Spinal cord (tissue), 10 donors: ENCODE data around the gene IRF5. TPM values are rescaled to one million over a fixed set of nuclear protein-coding genes. Genes with fewer than 3 reads are reported as not detected.
"Not testable (repeated sequence)": the region's sequence is repeated elsewhere in the genome, so short reads cannot be mapped to it uniquely, and the experiment has no call there.

Experiments
- DNase-seq, 6 donors: peaks; one replicate each; pipeline versions ENCODE4 v3.0.0 to v3.0.0-alpha.2; 2013 to 2015; ENCODE audit warnings: low spot score in 6 of 6, low read depth in 4 of 6
- H3K27ac ChIP-seq: one replicate; pipeline ENCODE4 v1.5.1; 2013; ENCODE audit warnings: low read depth, low read length, control low read depth
- H3K27me3 ChIP-seq: one replicate; pipeline ENCODE4 v1.6.1; 2013; ENCODE audit warnings: low read length; ENCODE audit not compliant: control insufficient read depth, insufficient read depth
- H3K36me3 ChIP-seq: one replicate; pipeline ENCODE4 v1.6.1; 2013; ENCODE audit warnings: low read length; ENCODE audit not compliant: control insufficient read depth, insufficient read depth
- H3K4me1 ChIP-seq: one replicate; pipeline ENCODE4 v1.6.1; 2013; ENCODE audit warnings: low read length; ENCODE audit not compliant: control insufficient read depth, insufficient read depth
- H3K4me3 ChIP-seq: one replicate; pipeline ENCODE4 v1.5.1; 2013; ENCODE audit warnings: low read depth, low read length, control low read depth
- H3K9me3 ChIP-seq: one replicate; pipeline ENCODE4 v1.6.1; 2013; ENCODE audit warnings: low read length; ENCODE audit not compliant: control insufficient read depth, insufficient read depth
- WGBS: methylation state at CpG from one replicate; pipeline ENCODE4 v1.1.5; 2013; ENCODE audit warnings: missing lambda C conversion rate; ENCODE audit not compliant: insufficient coverage; 5-methylcytosine and 5-hydroxymethylcytosine counted together
- polyA plus RNA-seq, 2 donors: library from polyadenylated mRNA; unstranded; fragments of 120-200 nt; gene quantifications; one replicate each; pipeline ENCODE4 v1.2.1, GENCODE V29; 2013; ENCODE audit not compliant: insufficient read length in 2 of 2
- total RNA-seq, 2 donors: library from RNA; depleted of rRNA in 1 of 2; stranded (reverse); fragments of 120-200 nt in 1 of 2; fragments of >200 nt in 1 of 2; gene quantifications; one replicate each; pipeline versions ENCODE4 v1.2.3 to v1.2.4, GENCODE V29; 2013 to 2014
- donor health status: healthy.

The IRF5 gene
- total and polyA plus RNA-seq, 4 donors: 5.0 to 7.7 (median 6.3) TPM

GRCh38 chr7:128906001-128906765 is 31.5 kb upstream of the IRF5 start:
- H3K4me3 ChIP-seq: no peak overlapping the region
- no peaks in the 10 kb centered on the region for H3K9me3 ChIP-seq
- H3K27me3 ChIP-seq: peaks cover 28% of the 10 kb centered on the region
- no peak for DNase-seq
- 89% methylated on average over 3 of the region's 5 CpGs for WGBS
- H3K36me3 ChIP-seq: no peaks in the 10 kb centered on the region
- peaks cover 22% of the 10 kb centered on the region for H3K4me1 ChIP-seq
- no peak overlapping the region for H3K27ac ChIP-seq

GRCh38 chr7:128906766-128907559 is 30.8 kb upstream of the IRF5 start:
- Histone ChIP-seq H3K27me3 (peaks cover 34% of the 10 kb centered on the region), H3K27ac (no peak overlapping the region), H3K4me1 (peaks cover 26% of the 10 kb centered on the region), H3K36me3 (no peaks in the 10 kb centered on the region), H3K4me3 (no peak overlapping the region), H3K9me3 (no peaks in the 10 kb centered on the region)
- 95% methylated on average over 15 of the region's 19 CpGs for WGBS
- DNase-seq: no peak

GRCh38 chr7:128908750-128909624 is 28.7 kb upstream of the IRF5 start:
- H3K4me1 ChIP-seq: peaks cover 26% of the 10 kb centered on the region
- no peaks in the 10 kb centered on the region for H3K9me3 ChIP-seq
- H3K27me3 ChIP-seq: peaks cover 43% of the 10 kb centered on the region
- H3K36me3 ChIP-seq: no peaks in the 10 kb centered on the region
- H3K4me3 ChIP-seq: no peak overlapping the region
- no peak for DNase-seq
- H3K27ac ChIP-seq: no peak overlapping the region
- 90% methylated on average over 5 of the region's 6 CpGs for WGBS

GRCh38 chr7:128909625-128910568 is 27.8 kb upstream of the IRF5 start:
- Histone ChIP-seq H3K4me3 (peak overlapping the region; percentile 22), H3K27me3 (peaks cover 52% of the 10 kb centered on the region), H3K36me3 (no peaks in the 10 kb centered on the region), H3K27ac (no peak overlapping the region), H3K9me3 (no peaks in the 10 kb centered on the region), H3K4me1 (peaks cover 31% of the 10 kb centered on the region)
- WGBS: 10% methylated on average over 41 of the region's 42 CpGs
- DNase-seq: peak in 2 of 6 donors; percentile 28 to 29

- WGBS: 10% methylated on average over 34 of the region's 34 CpGs
- no peak within 1 kb of the TSS for H3K27ac ChIP-seq
- no peak for DNase-seq
- H3K9me3 ChIP-seq: no peaks in the 10 kb centered on the region
- no peaks in the 10 kb centered on the region for H3K36me3 ChIP-seq
- peaks cover 32% of the 10 kb centered on the region for H3K4me1 ChIP-seq
- H3K27me3 ChIP-seq: peaks cover 58% of the 10 kb centered on the region
- peak within 1 kb of the TSS; percentile 22 for H3K4me3 ChIP-seq
Observed at GRCh38 chr7:128910569-128910945, 27.2 kb upstream of the IRF5 start, which contains the start of gene KCP. Gene KCP (minus strand): TSS chr7:128910709. CDS start chr7:128910676, 33 bp downstream.

- Histone ChIP-seq H3K9me3 (no peaks in the 10 kb centered on the region), H3K36me3 (no peaks in the 10 kb centered on the region), H3K27me3 (peaks cover 66% of the 10 kb centered on the region), H3K4me3 (no peak overlapping the region), H3K27ac (no peak overlapping the region), H3K4me1 (peaks cover 34% of the 10 kb centered on the region)
- WGBS: 59% methylated on average over 7 of the region's 8 CpGs
- DNase-seq: peak in 1 of 6 donors; percentile 45
Observed at GRCh38 chr7:128911423-128912031, 26.2 kb upstream of the IRF5 start.

- peaks cover 73% of the 10 kb centered on the region for H3K27me3 ChIP-seq
- no peak for DNase-seq
- H3K4me1 ChIP-seq: peaks cover 34% of the 10 kb centered on the region
- no peak overlapping the region for H3K27ac ChIP-seq
- H3K36me3 ChIP-seq: no peaks in the 10 kb centered on the region
- H3K9me3 ChIP-seq: no peaks in the 10 kb centered on the region
- H3K4me3 ChIP-seq: no peak overlapping the region
- WGBS: 100% methylated on average over 1 of the region's 3 CpGs
Observed at GRCh38 chr7:128912281-128912680, 25.4 kb upstream of the IRF5 start.

GRCh38 chr7:128912709-128913495 is 24.8 kb upstream of the IRF5 start:
- not testable (repeated sequence) for H3K4me3 ChIP-seq, H3K36me3 ChIP-seq, H3K27ac ChIP-seq, DNase-seq, H3K9me3 ChIP-seq
- WGBS: 80% methylated on average over 1 of the region's 20 CpGs
- peaks cover 34% of the 10 kb centered on the region for H3K4me1 ChIP-seq
- H3K27me3 ChIP-seq: peaks cover 73% of the 10 kb centered on the region
